Lower leg skin (tissue), 3 donors: ENCODE results near the gene YOD1.

ENCODE experiments used
- CTCF ChIP-seq, 3 donors: fragments of 450-650 bp; IDR thresholded peaks; one replicate each; pipeline ENCODE4 v1.5.1; 2016; ENCODE audit warnings: antibody characterized with exemption in 3 of 3, mild to moderate bottlenecking in 3 of 3, moderate library complexity in 2 of 3
- POLR2A ChIP-seq, 2 donors: fragments of 450-650 bp; IDR thresholded peaks; one replicate each; pipeline ENCODE4 v1.6.1; 2016 to 2017; ENCODE audit warnings: antibody characterized with exemption in 2 of 2, mild to moderate bottlenecking in 1 of 2, moderate library complexity in 1 of 2

- TF ChIP-seq POLR2A (IDR thresholded peaks at IDR 0.05) (no peak), CTCF (IDR thresholded peaks at IDR 0.05) (no peak)
These were observed 9.6 kb upstream of the YOD1 start for GRCh38 chr1:207060596-207060995.
